BLaER1 treated with 17β-estradiol and CSF1 and Interleukin-3, amounts not matched to agents 10 nM and 100 nM (cell line): Measurements from ENCODE around the gene SNX19.

ENCODE experiments used
- H3K27ac ChIP-seq, 11 experiments: shearing (Covaris generic); formaldehyde crosslinking; 2 replicates each; pipeline ENCODE4 v1.8.1; 2022
- H3K27me3 ChIP-seq, 11 experiments: shearing (Covaris generic); formaldehyde crosslinking; 2 replicates each; pipeline ENCODE4 v1.8.1; 2022
- H3K36me3 ChIP-seq, 11 experiments: shearing (Covaris generic); formaldehyde crosslinking; 2 replicates each; pipeline ENCODE4 v1.8.1; 2022
- H3K4me1 ChIP-seq, 10 experiments: shearing (Covaris generic); formaldehyde crosslinking; 2 replicates each; pipeline ENCODE4 v1.8.1; 2022
- H3K4me2 ChIP-seq, 11 experiments: shearing (Covaris generic); formaldehyde crosslinking; 2 replicates each; pipeline ENCODE4 v1.8.1; 2022
- H3K4me3 ChIP-seq, 10 experiments: shearing (Covaris generic); formaldehyde crosslinking; 2 replicates each; pipeline ENCODE4 v1.8.1; 2022
- H3K9ac ChIP-seq, 11 experiments: shearing (Covaris generic); formaldehyde crosslinking; 2 replicates each; pipeline ENCODE4 v1.8.1; 2022
- H3K9me3 ChIP-seq, 11 experiments: shearing (Covaris generic); formaldehyde crosslinking; replicated peaks in 1 of 11; 2 replicates each; pipeline ENCODE4 v1.8.1; 2022
- H4K20me1 ChIP-seq, 11 experiments: shearing (Covaris generic); formaldehyde crosslinking; 2 replicates each; pipeline ENCODE4 v1.8.1; 2022
- Cebpa-rat ChIP-seq, 11 experiments: shearing (Covaris generic); IDR thresholded peaks; 2 replicates each; pipeline ENCODE4 v1.8.1; 2022

Gene SNX19

DNA sequence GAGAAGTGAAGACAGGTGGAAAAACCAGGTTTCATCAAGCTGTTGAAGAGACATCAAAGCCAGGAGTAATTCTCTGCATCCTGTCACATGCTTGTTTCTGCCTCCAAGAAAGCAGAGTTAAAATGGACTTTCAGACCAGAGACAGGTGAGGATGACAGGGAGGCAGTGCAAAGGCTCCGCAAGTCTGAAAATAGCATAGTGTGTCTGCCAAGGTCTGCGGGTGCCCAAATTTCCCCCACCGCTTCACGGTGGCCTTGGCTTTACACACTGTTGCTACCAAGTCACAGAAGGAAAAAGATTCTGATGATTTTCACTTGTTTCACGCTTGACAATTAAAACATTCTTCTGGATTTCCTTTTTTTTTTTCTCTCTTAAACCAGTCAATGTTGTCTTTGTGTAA, 44.2 kb downstream of the SNX19 start:
- H3K4me3 ChIP-seq: no peak overlapping the region
- H3K9me3 ChIP-seq: no peaks in the 10 kb centered on the region
- H3K27ac ChIP-seq: no peak overlapping the region
- H4K20me1 ChIP-seq: no peaks in the 10 kb centered on the region; a peak in 1 of 22 replicates
- H3K27me3 ChIP-seq: no peaks in the 10 kb centered on the region
- peaks cover 49 to 73% (median 64%) of the 10 kb centered on the region in 11 experiments for H3K36me3 ChIP-seq
- no peaks in the 10 kb centered on the region for H3K4me1 ChIP-seq
- H3K9ac ChIP-seq: no peak overlapping the region
- TF ChIP-seq Cebpa-rat (IDR thresholded peaks at IDR 0.05): no peak
- H3K4me2 ChIP-seq: no peak overlapping the region

DNA sequence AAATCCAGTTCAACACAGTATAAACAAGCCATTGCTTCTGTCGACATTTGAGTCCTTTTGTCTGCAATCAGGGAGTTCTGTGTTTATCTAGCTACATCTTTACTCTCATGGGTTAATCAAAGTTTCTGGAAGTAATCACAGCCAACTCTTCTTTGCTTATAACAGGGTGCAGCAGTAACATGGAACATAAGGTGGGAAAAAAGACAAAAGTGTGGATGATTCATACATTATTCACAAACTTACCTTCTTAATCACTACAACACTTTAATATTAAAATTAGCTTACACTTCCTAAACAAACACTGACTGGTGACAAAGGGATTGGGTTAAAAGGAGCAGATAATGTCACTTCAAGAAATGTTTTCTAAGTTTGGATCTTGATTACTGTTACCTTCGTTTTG, 44.7 kb downstream of the SNX19 start:
- no peaks in the 10 kb centered on the region for H3K9me3 ChIP-seq
- H3K36me3 ChIP-seq: peaks cover 44 to 68% (median 59%) of the 10 kb centered on the region in 11 experiments
- no peaks in the 10 kb centered on the region for H3K4me1 ChIP-seq
- no peaks in the 10 kb centered on the region for H3K27me3 ChIP-seq
- H3K4me2 ChIP-seq: no peak overlapping the region
- no peak overlapping the region for H3K4me3 ChIP-seq
- no peaks in the 10 kb centered on the region; a peak in 1 of 22 replicates for H4K20me1 ChIP-seq
- H3K9ac ChIP-seq: no peak overlapping the region
- no peak for TF ChIP-seq Cebpa-rat (IDR thresholded peaks at IDR 0.05)
- no peak overlapping the region for H3K27ac ChIP-seq

DNA sequence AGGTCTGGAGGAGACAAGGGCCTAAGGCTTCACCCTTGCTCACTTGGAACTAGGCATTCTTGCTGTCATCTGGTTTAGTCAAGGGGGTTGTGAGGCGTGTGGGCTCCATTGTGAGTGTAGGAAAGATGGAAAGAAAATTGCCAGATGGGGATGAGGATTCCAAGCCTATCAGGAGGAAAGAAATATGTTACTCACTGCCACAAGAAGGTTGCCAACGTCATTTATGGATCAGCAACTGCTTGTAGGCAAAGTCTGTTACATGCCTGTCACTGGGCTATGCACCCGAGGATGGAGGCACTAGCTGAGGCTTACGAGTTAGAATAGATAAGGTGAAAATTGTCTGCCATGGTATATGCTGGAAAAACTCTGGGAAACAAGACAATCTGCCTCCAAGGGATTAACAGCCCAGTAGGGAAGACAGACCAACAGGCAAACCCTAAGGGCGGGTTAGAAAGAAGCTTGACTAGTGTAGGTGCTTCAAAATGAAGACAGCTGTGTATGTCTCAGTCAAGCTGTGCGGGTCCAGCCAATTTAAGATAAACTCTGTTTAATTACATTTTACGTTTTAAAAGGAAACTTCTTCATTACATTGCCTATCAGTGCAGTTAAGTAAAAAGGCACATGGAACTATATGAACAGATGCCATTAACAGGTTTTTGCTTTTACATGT, 47.4 kb downstream of the SNX19 start:
- Histone ChIP-seq H3K4me3 (no peak overlapping the region), H3K9me3 (no peaks in the 10 kb centered on the region), H3K36me3 (peaks cover 16 to 41% (median 34%) of the 10 kb centered on the region in 11 experiments), H3K4me2 (no peak overlapping the region), H3K27ac (no peak overlapping the region), H3K4me1 (no peaks in the 10 kb centered on the region), H3K9ac (no peak overlapping the region), H3K27me3 (no peaks in the 10 kb centered on the region), H4K20me1 (peaks cover 0 to 12% (median 0%) of the 10 kb centered on the region in 11 experiments; a peak in 2 of 22 replicates)
- TF ChIP-seq Cebpa-rat (IDR thresholded peaks at IDR 0.05): no peak

DNA sequence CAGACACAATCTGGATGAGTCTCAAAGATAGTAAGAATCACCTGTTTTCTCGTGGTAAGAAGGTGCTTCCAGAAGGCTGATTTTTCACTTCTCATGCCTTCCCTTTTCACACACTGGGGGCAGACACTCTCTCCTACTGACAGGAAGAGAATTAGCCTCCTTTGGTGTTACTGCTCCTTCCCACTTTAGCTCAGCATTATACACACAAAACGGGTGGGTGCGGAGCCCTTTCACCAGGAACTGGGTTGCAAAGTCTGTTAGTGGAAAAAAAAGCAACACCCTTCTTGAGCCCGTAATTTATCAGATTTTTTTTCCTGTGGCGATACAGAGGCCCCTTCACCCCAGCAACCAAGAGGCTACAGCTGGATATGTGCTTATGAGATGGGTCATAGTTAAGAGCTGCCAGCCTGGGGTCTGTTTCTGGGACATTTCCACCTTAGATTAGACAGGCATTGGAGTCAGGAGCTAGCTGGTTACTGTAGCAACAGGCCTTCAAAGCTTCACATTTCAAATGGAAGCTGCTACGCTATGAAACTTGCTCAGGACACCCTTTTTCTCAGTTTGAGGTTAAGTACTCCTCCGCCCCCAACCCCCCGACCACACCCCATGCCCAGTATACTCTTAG, 48.1 kb downstream of the SNX19 start:
- Histone ChIP-seq H3K4me3 (no peak overlapping the region), H3K4me2 (no peak overlapping the region), H3K27me3 (no peaks in the 10 kb centered on the region), H3K27ac (no peak overlapping the region), H4K20me1 (peaks cover 0 to 12% (median 0%) of the 10 kb centered on the region in 11 experiments; a peak in 2 of 22 replicates), H3K36me3 (peaks cover 11 to 34% (median 27%) of the 10 kb centered on the region in 11 experiments; a peak in 19 of 22 replicates), H3K9ac (no peak overlapping the region), H3K9me3 (no peaks in the 10 kb centered on the region), H3K4me1 (no peaks in the 10 kb centered on the region)
- TF ChIP-seq Cebpa-rat (IDR thresholded peaks at IDR 0.05): no peak

DNA sequence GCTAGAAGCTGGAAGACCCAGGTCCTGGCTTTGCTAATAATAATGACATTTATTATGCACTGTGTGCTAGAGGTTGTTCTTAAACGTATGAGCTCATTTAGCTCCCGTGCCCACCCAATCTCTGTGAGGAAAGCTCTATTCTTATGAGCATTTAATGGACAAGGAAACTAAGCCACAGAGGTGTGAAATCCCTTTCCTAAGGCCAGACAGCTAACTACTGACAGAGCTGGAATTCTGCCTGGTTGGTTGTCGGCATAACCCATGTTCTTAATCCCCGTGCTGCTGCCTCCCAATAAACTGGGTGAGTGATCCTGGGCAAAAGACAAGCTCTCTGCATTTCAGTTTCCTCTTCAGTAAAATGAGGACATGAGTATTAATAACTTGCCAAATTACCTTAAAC, 49.4 kb downstream of the SNX19 start:
- Histone ChIP-seq H3K4me3 (no peak overlapping the region), H3K9me3 (no peaks in the 10 kb centered on the region), H3K27ac (no peak overlapping the region), H4K20me1 (peaks cover 0 to 12% (median 0%) of the 10 kb centered on the region in 11 experiments; a peak in 2 of 22 replicates), H3K4me2 (no peak overlapping the region), H3K27me3 (no peaks in the 10 kb centered on the region), H3K4me1 (0 out of 20 replicates have a peak, but pooled peaks cover 0 to under 1% (median 0%) of the 10 kb centered on the region in 10 experiments), H3K36me3 (peaks cover under 1 to 21% (median 15%) of the 10 kb centered on the region in 11 experiments; a peak in 18 of 22 replicates), H3K9ac (no peak overlapping the region)
- TF ChIP-seq Cebpa-rat (IDR thresholded peaks at IDR 0.05): no peak

DNA sequence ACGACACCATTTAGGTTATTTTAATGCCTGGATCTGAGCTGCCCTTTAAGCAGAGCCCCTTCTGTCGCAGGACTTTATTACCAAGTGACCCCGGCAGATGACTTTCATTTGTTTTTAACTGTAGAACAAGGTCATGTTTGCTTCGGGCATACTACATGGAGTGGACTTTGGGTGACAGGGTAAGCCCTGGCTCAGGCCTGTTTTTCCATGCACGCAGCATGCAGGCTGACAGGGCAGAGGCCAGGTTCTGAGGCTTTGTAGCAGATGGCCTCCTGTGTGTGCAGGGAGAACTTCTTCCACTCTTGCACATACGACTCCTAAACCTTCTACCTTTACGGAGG, 50.5 kb downstream of the SNX19 start:
- Histone ChIP-seq H3K9ac (no peak overlapping the region), H4K20me1 (peaks cover 0 to 12% (median 0%) of the 10 kb centered on the region in 11 experiments; a peak in 2 of 22 replicates), H3K27me3 (no peaks in the 10 kb centered on the region), H3K27ac (no peak overlapping the region), H3K4me2 (no peak overlapping the region), H3K4me3 (no peak overlapping the region), H3K4me1 (0 out of 20 replicates have a peak, but pooled peaks cover 0 to 3% (median 0%) of the 10 kb centered on the region in 10 experiments), H3K36me3 (peaks cover 0 to 10% (median 6%) of the 10 kb centered on the region in 11 experiments; a peak in 11 of 22 replicates), H3K9me3 (no peaks in the 10 kb centered on the region)
- TF ChIP-seq Cebpa-rat (IDR thresholded peaks at IDR 0.05): no peak

DNA sequence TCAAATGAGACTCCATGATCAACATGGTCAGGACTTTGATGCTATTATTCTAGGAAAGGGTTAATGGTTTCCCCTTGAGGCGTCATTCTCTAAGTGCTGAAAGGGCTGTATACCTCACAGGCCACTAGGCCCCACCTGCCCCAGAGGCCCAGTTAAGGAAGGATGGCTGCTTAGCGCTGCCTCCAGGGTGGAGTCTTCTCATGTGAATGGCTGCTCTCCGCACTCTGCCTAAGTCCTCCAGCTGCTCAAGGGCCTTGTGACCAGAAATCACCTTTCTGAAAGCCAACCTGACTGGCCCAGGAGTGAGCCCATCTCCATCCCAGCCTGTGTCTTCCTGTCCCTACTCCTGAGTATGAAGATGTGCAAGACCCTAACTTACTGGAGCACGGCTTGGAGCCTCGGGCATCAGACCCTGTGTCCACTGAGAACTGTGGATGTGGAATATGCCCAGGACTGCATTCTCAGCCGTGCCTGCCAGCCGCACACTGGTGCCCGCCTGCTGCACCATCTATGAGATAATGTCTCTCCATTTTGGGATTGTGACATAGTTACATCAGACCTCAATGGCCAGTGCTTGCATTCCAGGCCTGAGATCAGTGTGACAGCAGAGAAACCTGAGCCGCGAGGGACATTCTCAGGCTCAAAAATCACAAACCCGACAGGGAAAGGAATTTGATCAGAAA, 51.0 kb downstream of the SNX19 start:
- TF ChIP-seq Cebpa-rat (IDR thresholded peaks at IDR 0.05): no peak
- Histone ChIP-seq H3K27me3 (no peaks in the 10 kb centered on the region), H4K20me1 (peaks cover 0 to 12% (median 0%) of the 10 kb centered on the region in 11 experiments; a peak in 2 of 22 replicates), H3K9ac (no peak overlapping the region), H3K4me2 (no peak overlapping the region), H3K9me3 (no peaks in the 10 kb centered on the region), H3K4me1 (0 out of 20 replicates have a peak, but pooled peaks cover 0 to 3% (median 0%) of the 10 kb centered on the region in 10 experiments), H3K27ac (no peak overlapping the region), H3K4me3 (no peak overlapping the region), H3K36me3 (peaks cover 0 to 5% (median 3%) of the 10 kb centered on the region in 11 experiments; a peak in 10 of 22 replicates)

DNA sequence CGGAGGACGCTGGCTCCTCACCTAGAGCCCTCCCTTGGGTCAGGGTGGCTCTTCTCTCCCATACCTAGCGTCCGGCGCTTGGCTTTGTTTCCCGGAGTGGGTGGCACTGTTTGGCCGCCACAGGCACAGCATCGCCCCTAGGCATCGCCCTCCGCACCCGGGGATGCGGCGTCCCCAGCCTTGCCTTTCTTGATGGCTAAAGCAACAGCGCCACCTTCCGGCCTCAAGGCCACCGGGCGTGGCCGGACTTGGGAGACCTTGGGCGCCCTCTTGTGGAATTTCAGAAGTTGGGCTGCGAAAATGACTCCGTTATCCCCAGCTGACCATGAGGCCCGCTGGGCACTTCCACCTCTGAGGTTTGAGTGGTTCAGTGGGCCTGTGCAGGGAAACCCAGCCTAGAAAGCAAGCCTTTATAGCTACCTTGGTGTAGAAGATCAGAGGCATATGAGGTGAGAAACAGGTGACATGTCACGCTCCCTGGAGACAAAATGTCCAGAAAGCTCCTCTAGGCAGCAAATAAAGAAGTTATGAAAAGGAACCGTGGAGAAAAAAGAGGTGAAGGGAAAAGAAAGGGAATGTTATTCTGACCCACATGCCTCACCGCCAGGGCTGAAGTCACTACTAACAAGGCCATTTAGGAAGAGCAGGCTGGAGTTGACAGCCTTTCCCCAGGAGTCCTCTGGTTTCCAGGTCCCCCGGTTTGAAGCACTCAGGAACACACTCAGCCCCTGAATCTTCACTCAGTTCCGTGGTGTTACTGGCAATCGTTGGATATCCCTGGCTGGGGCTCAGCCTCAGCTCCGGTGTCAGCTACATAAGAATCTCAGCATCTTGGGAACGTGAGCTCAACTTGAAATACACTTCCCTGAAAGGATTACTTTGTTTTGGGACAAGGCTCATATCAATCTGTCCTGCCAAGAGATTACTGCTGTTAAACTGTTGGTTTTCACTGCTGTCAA, 54.1 kb downstream of the SNX19 start:
- Histone ChIP-seq H3K27ac (no peak overlapping the region), H3K4me3 (no peak overlapping the region), H3K9me3 (0 out of 22 replicates have a peak, but pooled peaks cover 0 to under 1% (median 0%) of the 10 kb centered on the region in 11 experiments), H3K9ac (0 out of 22 replicates have a peak overlapping the region, but pooled peaks of 1 of the 11 experiments have one; percentile 13), H3K36me3 (no peaks in the 10 kb centered on the region), H3K27me3 (no peaks in the 10 kb centered on the region), H4K20me1 (peaks cover 0 to 12% (median 0%) of the 10 kb centered on the region in 11 experiments; a peak in 2 of 22 replicates), H3K4me2 (peak overlapping the region in 7 of 11 experiments; percentile 32 to 78 (median 46); a peak in 10 of 22 replicates), H3K4me1 (peaks cover 0 to 11% (median 0%) of the 10 kb centered on the region in 10 experiments; a peak in 6 of 20 replicates)
- no peak for TF ChIP-seq Cebpa-rat (IDR thresholded peaks at IDR 0.05)
